Sigmoid colon (tissue), 7 donors: ENCODE data around the gene PHF11. TPM values are rescaled to one million over a fixed set of nuclear protein-coding genes. Genes with fewer than 3 reads are reported as not detected.

Source experiments
- DNase-seq: peaks from one replicate; pipeline ENCODE4 v3.0.0-alpha.2; 2019
- H3K27ac ChIP-seq, 4 donors: fragments of 200-600 bp; sonication (generic); one replicate each; pipeline ENCODE4 v1.5.1; 2016 to 2019; ENCODE audit warnings: mild to moderate bottlenecking in 1 of 4
- H3K27me3 ChIP-seq, 3 donors: fragments of 200-600 bp; sonication (generic); one replicate each; pipeline ENCODE4 v1.5.1; 2019; ENCODE audit warnings: mild to moderate bottlenecking in 1 of 3
- H3K36me3 ChIP-seq, 4 donors: fragments of 200-600 bp; sonication (generic); one replicate each; pipeline ENCODE4 v1.5.1; 2016 to 2019
- H3K4me1 ChIP-seq, 4 donors: fragments of 200-600 bp; sonication (generic); one replicate each; pipeline ENCODE4 v1.5.1; 2017 to 2019
- H3K4me3 ChIP-seq, 4 donors: fragments of 200-600 bp; sonication (generic); one replicate each; pipeline ENCODE4 v1.5.1; 2017 to 2019; ENCODE audit warnings: mild to moderate bottlenecking in 2 of 4, moderate library complexity in 1 of 4
- H3K9me3 ChIP-seq, 4 donors: fragments of 200-600 bp in 3 of 4; sonication (generic) in 3 of 4; one replicate each; pipeline versions ENCODE4 v1.5.1 to v1.6.1; 2013 to 2019
- CTCF ChIP-seq, 4 experiments: fragments of 450-650 bp in 3 of 4; fragments of 200-600 bp in 1 of 4; IDR thresholded peaks; one replicate each; pipeline ENCODE4 v1.5.1; 2016 to 2019; ENCODE audit warnings: antibody characterized with exemption in 4 of 4, mild to moderate bottlenecking in 3 of 4, moderate library complexity in 2 of 4
- EP300 ChIP-seq, 4 donors: sonication (generic); formaldehyde crosslinking; IDR thresholded peaks; one replicate each; pipeline ENCODE4 v1.6.1; 2017; ENCODE audit warnings: antibody characterized with exemption in 4 of 4
- POLR2A ChIP-seq, 2 donors: fragments of 450-650 bp; IDR thresholded peaks; one replicate each; pipeline ENCODE4 v1.6.1; 2016; ENCODE audit warnings: antibody characterized with exemption in 2 of 2, mild to moderate bottlenecking in 2 of 2, moderate library complexity in 2 of 2
- POLR2AphosphoS5 ChIP-seq, 4 donors: sonication (generic); formaldehyde crosslinking; IDR thresholded peaks; one replicate each; pipeline ENCODE4 v1.6.1; 2017; ENCODE audit warnings: antibody characterized with exemption in 4 of 4
- WGBS, 2 donors: extraction: QIAGEN DNeasy Blood & Tissue Kit; methylation state at CpG; one replicate each; pipeline ENCODE4 v1.1.7; 2013; 5-methylcytosine and 5-hydroxymethylcytosine counted together
- intact Hi-C: fragments of 100-400 bp; cut with DNase I; formaldehyde crosslinking; loops from one replicate; pipeline ENCODE4 v1.15.1; 2023
- polyA plus RNA-seq, 3 donors: library from polyadenylated mRNA; stranded (reverse); fragments of 200-250 nt; gene quantifications; one replicate each; pipeline ENCODE4 v1.2.3, GENCODE V29; 2013
- total RNA-seq, 4 donors: library from RNA; depleted of rRNA; stranded (reverse); fragments of >200 nt; gene quantifications; one replicate each; pipeline ENCODE4 v1.1.0, GENCODE V29; 2016
- donor health status: healthy with polysubstance abuse.
- donor health status: Bipolar disorder and iron deficiency.
- donor health status: healthy.

The PHF11 gene
- total and polyA plus RNA-seq, 7 donors: 20.1 to 52.1 (median 34.3) TPM

GRCh38 chr13:49456156-49456555 is 39.6 kb upstream of the PHF11 start:
- H3K4me3 ChIP-seq: no peak overlapping the region
- no peak overlapping the region for H3K27ac ChIP-seq
- intact Hi-C loops: no loop called here
- WGBS, 2 donors: 96% methylated on average over 1 of the region's 1 CpG
- peaks cover 0 to 23% (median 13%) of the 10 kb centered on the region in 4 donors for H3K4me1 ChIP-seq
- H3K27me3 ChIP-seq: no peaks in the 10 kb centered on the region
- H3K36me3 ChIP-seq: peaks cover 0 to 6% (median under 1%) of the 10 kb centered on the region in 4 donors
- H3K9me3 ChIP-seq: no peaks in the 10 kb centered on the region
- no peak for DNase-seq
- TF ChIP-seq POLR2AphosphoS5 (IDR thresholded peaks at IDR 0.05) (no peak), POLR2A (IDR thresholded peaks at IDR 0.05) (no peak)

- DNase-seq: no peak
- intact Hi-C loops: no loop called here
These were observed 38.5 kb upstream of the PHF11 start for GRCh38 chr13:49457221-49457620.

DNA sequence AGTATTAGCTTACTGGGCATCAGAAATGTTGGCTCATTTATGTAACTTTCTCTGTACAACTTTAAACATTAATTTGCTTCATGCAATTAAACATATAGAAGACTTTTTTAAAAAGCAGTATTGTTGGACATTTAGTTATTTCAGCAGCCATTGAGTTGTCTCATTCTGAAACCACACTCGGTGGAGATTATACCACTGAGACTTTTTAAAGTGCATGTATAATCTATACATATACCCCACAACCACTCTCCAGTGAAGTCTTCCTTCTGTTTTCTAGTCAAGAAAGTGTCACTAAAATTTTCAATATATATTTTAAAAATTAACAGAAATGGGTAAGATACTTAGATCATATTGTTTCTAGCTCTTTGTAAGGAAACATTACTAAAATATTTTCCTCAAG is 36.2 kb upstream of the PHF11 start:
- peaks cover 0 to 5% (median 0%) of the 10 kb centered on the region in 4 donors for H3K9me3 ChIP-seq
- intact Hi-C loops: no loop called here
- no peak for TF ChIP-seq POLR2A (IDR thresholded peaks at IDR 0.05)
- TF ChIP-seq EP300 (IDR thresholded peaks at IDR 0.05): no peak
- TF ChIP-seq CTCF (IDR thresholded peaks at IDR 0.05): no peak
- no peak for TF ChIP-seq POLR2AphosphoS5 (IDR thresholded peaks at IDR 0.05)
- H3K27me3 ChIP-seq: no peaks in the 10 kb centered on the region
- 86 to 87% methylated on average over 1 of the region's 1 CpG for WGBS, 2 donors
- no peak for DNase-seq
- no peak overlapping the region for H3K27ac ChIP-seq
- peaks cover 0 to 14% (median 4%) of the 10 kb centered on the region in 4 donors for H3K4me1 ChIP-seq
- H3K36me3 ChIP-seq: peaks cover 0 to 40% (median 17%) of the 10 kb centered on the region in 4 donors
- no peak overlapping the region for H3K4me3 ChIP-seq

More at GRCh38 chr13:49457221-49457620, 38.5 kb upstream of the PHF11 start:
- WGBS, 2 donors: 89% methylated on average over 7 of the region's 7 CpGs
- Histone ChIP-seq H3K36me3 (peaks cover 0 to 17% (median 9%) of the 10 kb centered on the region in 4 donors), H3K4me3 (no peak overlapping the region), H3K4me1 (peaks cover 0 to 23% (median 13%) of the 10 kb centered on the region in 4 donors), H3K27ac (no peak overlapping the region), H3K27me3 (no peaks in the 10 kb centered on the region), H3K9me3 (no peaks in the 10 kb centered on the region)
- no peak for TF ChIP-seq POLR2A (IDR thresholded peaks at IDR 0.05)
- TF ChIP-seq POLR2AphosphoS5 (IDR thresholded peaks at IDR 0.05): no peak
- no peak for TF ChIP-seq EP300 (IDR thresholded peaks at IDR 0.05)
- TF ChIP-seq CTCF (IDR thresholded peaks at IDR 0.05): no peak

- 92 to 100% methylated on average over 1 of the region's 1 CpG for WGBS, 2 donors
- TF ChIP-seq POLR2A (IDR thresholded peaks at IDR 0.05) (no peak), CTCF (IDR thresholded peaks at IDR 0.05) (no peak), POLR2AphosphoS5 (IDR thresholded peaks at IDR 0.05) (no peak), EP300 (IDR thresholded peaks at IDR 0.05) (no peak)
- Histone ChIP-seq H3K4me3 (no peak overlapping the region), H3K27ac (peak overlapping the region in 1 of 4 donors; percentile 29), H3K36me3 (peaks cover 3 to 67% (median 19%) of the 10 kb centered on the region in 4 donors), H3K27me3 (no peaks in the 10 kb centered on the region), H3K4me1 (no peaks in the 10 kb centered on the region), H3K9me3 (peaks cover 0 to 5% (median 0%) of the 10 kb centered on the region in 4 donors)
- DNase-seq: no peak
- intact Hi-C loops: no loop called here
These were observed 31.7 kb upstream of the PHF11 start for GRCh38 chr13:49464085-49464484.

- Histone ChIP-seq H3K9me3 (peaks cover 0 to 5% (median 0%) of the 10 kb centered on the region in 4 donors), H3K4me1 (no peaks in the 10 kb centered on the region), H3K27ac (no peak overlapping the region), H3K36me3 (peaks cover 3 to 74% (median 19%) of the 10 kb centered on the region in 4 donors), H3K27me3 (no peaks in the 10 kb centered on the region), H3K4me3 (no peak overlapping the region)
- WGBS, 2 donors: 91 to 92% methylated on average over 4 of the region's 4 CpGs
- TF ChIP-seq EP300 (IDR thresholded peaks at IDR 0.05): no peak
- no peak for TF ChIP-seq CTCF (IDR thresholded peaks at IDR 0.05)
- TF ChIP-seq POLR2A (IDR thresholded peaks at IDR 0.05): no peak
- no peak for TF ChIP-seq POLR2AphosphoS5 (IDR thresholded peaks at IDR 0.05)
- DNase-seq: no peak
- intact Hi-C loops: no loop called here
These were observed 31.0 kb upstream of the PHF11 start for GRCh38 chr13:49464621-49465325.
